Measurements from ENCODE around the gene MICALL1.

GRCh38 chr22:37896939-37897338 lies 9.2 kb upstream of the MICALL1 start:
- no peak for TF ChIP-seq TAF1 (IDR thresholded peaks at IDR 0.05; ENCODE audit: borderline replicate concordance, insufficient read depth, low read length)
- no peak for TF ChIP-seq REST (IDR thresholded peaks at IDR 0.05; ENCODE audit: insufficient read depth in 1 of 2, low read depth in 2 of 2, low read length in 2 of 2)
- no peak for TF ChIP-seq POLR2AphosphoS5 (IDR thresholded peaks at IDR 0.05; ENCODE audit: low read depth, low read length)
- TF ChIP-seq FOXP2 (optimal IDR thresholded peaks at IDR 0.05; ENCODE audit: borderline replicate concordance, extremely low read depth, extremely low read length, insufficient read depth), result no peak
- TF ChIP-seq SIN3A (IDR thresholded peaks at IDR 0.05; ENCODE audit: borderline replicate concordance, insufficient read depth, low read length), result no peak
